Smooth muscle cell (in vitro differentiated cells): ENCODE measurements around the gene TSPYL4. TPM values are rescaled to one million over a fixed set of nuclear protein-coding genes. Genes with fewer than 3 reads are reported as not detected.
A peak's percentile ranks its signal among the peaks of the same experiment; 100 is the strongest.

Source experiments
- DNase-seq: peaks from one replicate; lab custom pipeline; 2025; ENCODE audit not compliant: unreplicated experiment; lab: John Stamatoyannopoulos, UW
- H2AFZ ChIP-seq: fragments of 200-600 bp; sonication (generic); 2 replicates; pipeline ENCODE4 v1.6.0; 2016; ENCODE audit warnings: antibody characterized with exemption, low read depth, mild to moderate bottlenecking
- H3F3A ChIP-seq: fragments of 200-600 bp; sonication (generic); 2 replicates; pipeline ENCODE4 v1.6.0; 2017; ENCODE audit warnings: antibody characterized with exemption, low read depth
- H3K27ac ChIP-seq: fragments of 200-600 bp; sonication (generic); 2 replicates; pipeline ENCODE4 v1.5.1; 2016; ENCODE audit warnings: low read depth, mild to moderate bottlenecking
- H3K27me3 ChIP-seq: fragments of 200-600 bp; sonication (generic); 2 replicates; pipeline ENCODE4 v1.6.1; 2016; ENCODE audit warnings: low read depth, mild to moderate bottlenecking
- H3K36me3 ChIP-seq: fragments of 200-600 bp; sonication (generic); 2 replicates; pipeline ENCODE4 v1.5.1; 2016; ENCODE audit warnings: low read depth
- H3K4me1 ChIP-seq: fragments of 200-600 bp; sonication (generic); 2 replicates; pipeline ENCODE4 v1.5.1; 2016; ENCODE audit warnings: low read depth
- H3K4me2 ChIP-seq: fragments of 200-600 bp; sonication (generic); 2 replicates; pipeline ENCODE4 v1.6.0; 2016; ENCODE audit warnings: mild to moderate bottlenecking
- H3K4me3 ChIP-seq: fragments of 200-600 bp; sonication (generic); 2 replicates; pipeline ENCODE4 v1.5.1; 2016; ENCODE audit warnings: mild to moderate bottlenecking
- H3K79me2 ChIP-seq: fragments of 200-600 bp; sonication (generic); 2 replicates; pipeline ENCODE4 v1.6.0; 2016; ENCODE audit warnings: low read depth, mild to moderate bottlenecking
- H3K9ac ChIP-seq: fragments of 200-600 bp; sonication (generic); 2 replicates; pipeline ENCODE4 v1.6.0; 2016; ENCODE audit warnings: low read depth
- H3K9me3 ChIP-seq: fragments of 200-600 bp; sonication (generic); replicated peaks from 2 replicates; pipeline ENCODE4 v1.5.1; 2016; ENCODE audit warnings: low read depth
- H4K20me1 ChIP-seq: fragments of 200-600 bp; sonication (generic); 2 replicates; pipeline ENCODE4 v1.6.0; 2016; ENCODE audit warnings: low read depth
- CTCF ChIP-seq: fragments of 200-600 bp; sonication (generic); IDR thresholded peaks from 2 replicates; pipeline ENCODE4 v1.5.1; 2017; ENCODE audit warnings: borderline replicate concordance, mild to moderate bottlenecking, antibody characterized with exemption; ENCODE audit not compliant: insufficient read depth, poor library complexity, severe bottlenecking
- WGBS: methylation state at CpG from one replicate; pipeline ENCODE4 v1.1.7; 2016; ENCODE audit warnings: low lambda C conversion rate; 5-methylcytosine and 5-hydroxymethylcytosine counted together
- polyA plus RNA-seq: library from polyadenylated mRNA; unstranded; fragments of >200 nt; fragmentation: Nextera tagmentation; extraction: Ambion mirVana; gene quantifications from 2 replicates; pipeline ENCODE4 v1.2.1, GENCODE V29; 2016
- total RNA-seq: library from RNA; depleted of rRNA; stranded (reverse); fragments of >200 nt; gene quantifications from 2 replicates; pipeline ENCODE4 v1.2.3, GENCODE V29; 2014

The TSPYL4 gene
- total and polyA plus RNA-seq, 2 experiments from 2014 or later: 14.7 to 29.5 TPM

- no peak overlapping the region for H3K4me3 ChIP-seq
- no peaks in the 10 kb centered on the region for H3K36me3 ChIP-seq
- no peaks in the 10 kb centered on the region for H3F3A ChIP-seq
- no peaks in the 10 kb centered on the region for H3K79me2 ChIP-seq
- TF ChIP-seq CTCF: no peak
- H4K20me1 ChIP-seq: no peaks in the 10 kb centered on the region
- no peak overlapping the region for H3K27ac ChIP-seq
- WGBS: 70% methylated on average over 4 of the region's 4 CpGs
- no peaks in the 10 kb centered on the region for H3K9me3 ChIP-seq
- DNase-seq: no peak
- H3K27me3 ChIP-seq: no peaks in the 10 kb centered on the region
- no peak overlapping the region for H2AFZ ChIP-seq
- H3K4me1 ChIP-seq: no peaks in the 10 kb centered on the region
- no peak overlapping the region for H3K4me2 ChIP-seq
- H3K9ac ChIP-seq: no peak overlapping the region
Measured at GRCh38 chr6:116208056-116208785, 45.7 kb downstream of the TSPYL4 start.

- Histone ChIP-seq H3K79me2 (no peaks in the 10 kb centered on the region), H3F3A (no peaks in the 10 kb centered on the region), H3K9me3 (no peaks in the 10 kb centered on the region), H4K20me1 (no peaks in the 10 kb centered on the region), H3K27me3 (no peaks in the 10 kb centered on the region), H3K27ac (no peak overlapping the region), H3K4me3 (no peak overlapping the region), H3K9ac (no peak overlapping the region), H3K36me3 (no peaks in the 10 kb centered on the region), H3K4me1 (no peaks in the 10 kb centered on the region), H3K4me2 (no peak overlapping the region), H2AFZ (no peak overlapping the region)
- no peak for TF ChIP-seq CTCF
- DNase-seq: no peak
- 100% methylated on average over 1 of the region's 1 CpG for WGBS
Measured at GRCh38 chr6:116206231-116206903, 47.5 kb downstream of the TSPYL4 start.

- H3K36me3 ChIP-seq: no peaks in the 10 kb centered on the region
- H2AFZ ChIP-seq: peak overlapping the region; percentile 27
- no peak overlapping the region for H3K9ac ChIP-seq
- H3K27me3 ChIP-seq: no peaks in the 10 kb centered on the region
- peak overlapping the region; percentile 37 for H3K27ac ChIP-seq
- WGBS: 66% methylated on average over 2 of the region's 2 CpGs
- no peaks in the 10 kb centered on the region for H3F3A ChIP-seq
- no peaks in the 10 kb centered on the region for H3K79me2 ChIP-seq
- no peak for TF ChIP-seq CTCF
- H3K4me2 ChIP-seq: peak overlapping the region; percentile 68
- H4K20me1 ChIP-seq: no peaks in the 10 kb centered on the region
- H3K9me3 ChIP-seq: no peaks in the 10 kb centered on the region
- no peaks in the 10 kb centered on the region for H3K4me1 ChIP-seq
- H3K4me3 ChIP-seq: peak overlapping the region; percentile 12
- no peak for DNase-seq
Measured at GRCh38 chr6:116205281-116205680, 48.6 kb downstream of the TSPYL4 start.
